ENCODE data around the gene CTTNBP2. TPM values are rescaled to one million over a fixed set of nuclear protein-coding genes. Genes with fewer than 3 reads are reported as not detected.

Gene CTTNBP2
- total RNA-seq, 3 donors from 2014 or later (not counting 1 experiment from before 2014, with no cell fraction given): 0.10 TPM; not detected in 2

DNA sequence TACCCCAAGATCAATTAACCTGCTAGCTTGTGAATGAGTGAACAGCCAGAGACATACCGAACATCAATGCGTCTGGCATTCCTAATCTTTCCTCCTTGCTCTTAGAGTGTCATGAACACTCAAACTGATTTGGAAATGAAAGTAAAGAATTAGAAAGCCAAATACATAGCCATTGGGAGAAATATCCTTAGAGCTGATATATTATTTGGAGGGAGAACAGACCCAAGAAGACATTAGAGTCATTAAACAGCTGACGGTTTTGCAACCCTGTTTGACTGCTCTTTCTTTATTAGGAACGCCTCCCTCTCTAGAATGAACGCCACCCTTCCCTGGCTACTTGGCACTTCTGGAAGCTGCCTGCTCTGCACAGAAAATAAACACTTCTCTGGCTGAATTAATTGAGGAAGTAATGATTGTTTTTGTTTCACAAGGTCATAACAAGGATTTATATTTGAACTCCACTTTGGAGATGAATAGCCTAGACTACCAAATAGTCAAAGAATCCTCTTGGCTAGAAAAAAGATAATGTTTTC, 42.8 kb downstream of the CTTNBP2 start:
- H3K27ac Mint-ChIP-seq: no peak overlapping the region
- Histone ChIP-seq H3K27me3 (ENCODE audit: control insufficient read depth, insufficient read depth, low read length) (no peaks in the 10 kb centered on the region), H3K4me3 (ENCODE audit: low read length) (no peak overlapping the region), H3K4me1 (ENCODE audit: control insufficient read depth, insufficient read depth, low read length) (no peaks in the 10 kb centered on the region), H3K9me3 (ENCODE audit: control insufficient read depth, insufficient read depth, low read length) (no peaks in the 10 kb centered on the region), H3K36me3 (ENCODE audit: control insufficient read depth, insufficient read depth, low read length) (no peaks in the 10 kb centered on the region), H3K27ac (ENCODE audit: low read length) (no peak overlapping the region)
- ATAC-seq (no peak), DNase-seq (no peak)
- H3K4me1 Mint-ChIP-seq: no peaks in the 10 kb centered on the region
- H3K9me3 Mint-ChIP-seq: peaks cover 5% of the 10 kb centered on the region in 2 donors
- H3K27me3 Mint-ChIP-seq (ENCODE audit: low read depth in 2 of 2): no peaks in the 10 kb centered on the region
- no peak overlapping the region for H3K4me3 Mint-ChIP-seq
- WGBS (ENCODE audit: insufficient coverage): 89% methylated on average over 5 of the region's 5 CpGs
- intact Hi-C loops (cut with micrococcal nuclease): no loop called here
- TF ChIP-seq, protein P1, sequence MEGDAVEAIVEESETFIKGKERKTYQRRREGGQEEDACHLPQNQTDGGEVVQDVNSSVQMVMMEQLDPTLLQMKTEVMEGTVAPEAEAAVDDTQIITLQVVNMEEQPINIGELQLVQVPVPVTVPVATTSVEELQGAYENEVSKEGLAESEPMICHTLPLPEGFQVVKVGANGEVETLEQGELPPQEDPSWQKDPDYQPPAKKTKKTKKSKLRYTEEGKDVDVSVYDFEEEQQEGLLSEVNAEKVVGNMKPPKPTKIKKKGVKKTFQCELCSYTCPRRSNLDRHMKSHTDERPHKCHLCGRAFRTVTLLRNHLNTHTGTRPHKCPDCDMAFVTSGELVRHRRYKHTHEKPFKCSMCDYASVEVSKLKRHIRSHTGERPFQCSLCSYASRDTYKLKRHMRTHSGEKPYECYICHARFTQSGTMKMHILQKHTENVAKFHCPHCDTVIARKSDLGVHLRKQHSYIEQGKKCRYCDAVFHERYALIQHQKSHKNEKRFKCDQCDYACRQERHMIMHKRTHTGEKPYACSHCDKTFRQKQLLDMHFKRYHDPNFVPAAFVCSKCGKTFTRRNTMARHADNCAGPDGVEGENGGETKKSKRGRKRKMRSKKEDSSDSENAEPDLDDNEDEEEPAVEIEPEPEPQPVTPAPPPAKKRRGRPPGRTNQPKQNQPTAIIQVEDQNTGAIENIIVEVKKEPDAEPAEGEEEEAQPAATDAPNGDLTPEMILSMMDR (IDR thresholded peaks at IDR 0.05): no peak
- H3K36me3 Mint-ChIP-seq: no peaks in the 10 kb centered on the region

DNA sequence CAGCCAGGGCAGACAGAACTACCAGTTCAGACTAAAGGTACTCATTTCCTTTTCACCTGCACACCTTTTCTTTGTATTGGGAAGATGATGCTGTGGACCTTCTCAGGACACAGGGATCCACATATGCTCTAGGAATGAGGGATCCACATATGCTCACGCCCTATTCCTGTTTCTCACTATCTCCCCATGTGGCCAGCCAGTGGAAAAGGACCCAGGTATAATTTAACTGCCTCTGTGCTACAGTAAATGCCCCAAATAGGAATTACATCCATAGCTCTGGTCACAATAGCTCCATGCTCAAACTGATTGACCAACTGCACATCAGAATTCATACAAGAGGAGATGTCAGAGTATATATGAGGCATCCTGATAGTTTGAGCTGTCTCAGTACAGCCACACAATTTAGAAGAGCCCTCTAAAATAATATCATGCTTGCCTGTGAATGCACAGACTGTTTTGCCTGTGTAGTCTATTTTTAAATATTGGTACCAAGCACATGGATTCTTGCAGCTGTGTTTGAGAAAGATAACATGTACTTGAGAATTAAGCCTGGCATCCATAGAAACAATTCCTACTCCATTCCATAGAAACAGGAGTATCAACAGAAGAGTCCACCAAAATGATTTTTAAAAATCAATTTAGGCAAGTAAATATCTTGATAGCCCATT, 43.7 kb downstream of the CTTNBP2 start:
- Mint-ChIP-seq H3K9me3 (peaks cover 5% of the 10 kb centered on the region in 2 donors), H3K27ac (no peak overlapping the region), H3K4me3 (no peak overlapping the region), H3K36me3 (no peaks in the 10 kb centered on the region), H3K4me1 (no peaks in the 10 kb centered on the region), H3K27me3 (ENCODE audit: low read depth in 2 of 2) (no peaks in the 10 kb centered on the region)
- TF ChIP-seq, protein P1 (IDR thresholded peaks at IDR 0.05): no peak
- intact Hi-C loops (cut with micrococcal nuclease): no loop called here
- Histone ChIP-seq H3K36me3 (ENCODE audit: control insufficient read depth, insufficient read depth, low read length) (no peaks in the 10 kb centered on the region), H3K9me3 (ENCODE audit: control insufficient read depth, insufficient read depth, low read length) (no peaks in the 10 kb centered on the region), H3K27ac (ENCODE audit: low read length) (no peak overlapping the region), H3K4me3 (ENCODE audit: low read length) (no peak overlapping the region), H3K27me3 (ENCODE audit: control insufficient read depth, insufficient read depth, low read length) (no peaks in the 10 kb centered on the region), H3K4me1 (ENCODE audit: control insufficient read depth, insufficient read depth, low read length) (no peaks in the 10 kb centered on the region)
- ATAC-seq (no peak), DNase-seq (no peak)
- 64% methylated on average over 1 of the region's 1 CpG for WGBS (ENCODE audit: insufficient coverage)

DNA sequence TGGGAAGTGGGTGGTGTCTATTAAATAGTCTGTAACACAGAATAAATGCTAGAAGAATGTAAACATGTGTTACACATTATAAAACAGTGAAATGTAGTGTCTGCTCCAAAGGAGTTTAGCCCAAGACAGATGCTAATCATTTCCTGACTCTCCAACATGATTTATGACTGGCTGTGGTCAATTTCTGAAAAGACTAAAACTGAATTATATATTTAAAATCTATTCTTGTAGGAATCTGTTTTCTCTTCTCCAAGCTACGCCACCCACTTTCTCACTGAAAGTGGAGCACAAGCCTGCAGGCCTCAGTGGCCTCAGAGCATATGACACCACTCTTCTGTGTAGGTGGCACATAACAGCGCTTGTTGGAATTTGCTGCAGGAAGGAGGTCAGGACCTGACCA, 44.4 kb downstream of the CTTNBP2 start:
- ATAC-seq (no peak), DNase-seq (no peak)
- H3K4me3 Mint-ChIP-seq: no peak overlapping the region
- H3K36me3 ChIP-seq (ENCODE audit: control insufficient read depth, insufficient read depth, low read length): no peaks in the 10 kb centered on the region
- 100% methylated on average over 1 of the region's 2 CpGs for WGBS (ENCODE audit: insufficient coverage)
- H3K4me1 ChIP-seq (ENCODE audit: control insufficient read depth, insufficient read depth, low read length): no peaks in the 10 kb centered on the region
- intact Hi-C loops (cut with micrococcal nuclease): no loop called here
- H3K27me3 Mint-ChIP-seq (ENCODE audit: low read depth in 2 of 2): no peaks in the 10 kb centered on the region
- H3K4me1 Mint-ChIP-seq: no peaks in the 10 kb centered on the region
- no peak overlapping the region for H3K4me3 ChIP-seq (ENCODE audit: low read length)
- H3K27me3 ChIP-seq (ENCODE audit: control insufficient read depth, insufficient read depth, low read length): no peaks in the 10 kb centered on the region
- H3K27ac Mint-ChIP-seq: no peak overlapping the region
- TF ChIP-seq, protein P1 (IDR thresholded peaks at IDR 0.05): no peak
- peaks cover 5 to 7% of the 10 kb centered on the region in 2 donors for H3K9me3 Mint-ChIP-seq
- no peaks in the 10 kb centered on the region for H3K36me3 Mint-ChIP-seq
- no peak overlapping the region for H3K27ac ChIP-seq (ENCODE audit: low read length)
- H3K9me3 ChIP-seq (ENCODE audit: control insufficient read depth, insufficient read depth, low read length): no peaks in the 10 kb centered on the region

DNA sequence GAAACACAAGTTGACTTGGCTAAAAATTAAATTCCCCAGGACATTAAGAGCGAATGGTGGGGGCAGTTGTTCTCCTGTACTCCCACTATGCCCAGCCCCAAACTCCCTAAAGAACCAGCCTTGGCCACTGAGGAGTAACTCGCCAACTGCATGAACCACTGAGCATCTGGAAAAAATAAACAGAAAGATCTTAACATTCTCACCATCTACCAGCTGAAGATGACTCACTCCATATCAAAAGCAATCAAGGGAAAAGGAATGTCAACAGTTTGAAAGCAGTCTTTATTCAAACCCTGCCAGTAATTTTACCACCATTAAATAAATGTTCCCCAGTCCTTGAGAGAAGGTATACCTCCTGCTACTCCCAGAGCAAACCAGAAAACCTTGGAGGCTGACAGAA, 45.4 kb downstream of the CTTNBP2 start:
- Mint-ChIP-seq H3K4me1 (no peaks in the 10 kb centered on the region), H3K27me3 (ENCODE audit: low read depth in 2 of 2) (no peaks in the 10 kb centered on the region), H3K9me3 (peaks cover 2% of the 10 kb centered on the region in 2 donors), H3K4me3 (no peak overlapping the region), H3K36me3 (no peaks in the 10 kb centered on the region), H3K27ac (no peak overlapping the region)
- H3K27me3 ChIP-seq (ENCODE audit: control insufficient read depth, insufficient read depth, low read length): no peaks in the 10 kb centered on the region
- TF ChIP-seq, protein P1 (IDR thresholded peaks at IDR 0.05): no peak
- no peaks in the 10 kb centered on the region for H3K4me1 ChIP-seq (ENCODE audit: control insufficient read depth, insufficient read depth, low read length)
- H3K27ac ChIP-seq (ENCODE audit: low read length): no peak overlapping the region
- 42% methylated on average over 2 of the region's 2 CpGs for WGBS (ENCODE audit: insufficient coverage)
- intact Hi-C loops (cut with micrococcal nuclease): no loop called here
- H3K36me3 ChIP-seq (ENCODE audit: control insufficient read depth, insufficient read depth, low read length): no peaks in the 10 kb centered on the region
- no peak overlapping the region for H3K4me3 ChIP-seq (ENCODE audit: low read length)
- DNase-seq (no peak), ATAC-seq (no peak)
- no peaks in the 10 kb centered on the region for H3K9me3 ChIP-seq (ENCODE audit: control insufficient read depth, insufficient read depth, low read length)

Data from natural killer cell (primary cell).